Measurements from ENCODE around the gene NT5DC2.

DNA sequence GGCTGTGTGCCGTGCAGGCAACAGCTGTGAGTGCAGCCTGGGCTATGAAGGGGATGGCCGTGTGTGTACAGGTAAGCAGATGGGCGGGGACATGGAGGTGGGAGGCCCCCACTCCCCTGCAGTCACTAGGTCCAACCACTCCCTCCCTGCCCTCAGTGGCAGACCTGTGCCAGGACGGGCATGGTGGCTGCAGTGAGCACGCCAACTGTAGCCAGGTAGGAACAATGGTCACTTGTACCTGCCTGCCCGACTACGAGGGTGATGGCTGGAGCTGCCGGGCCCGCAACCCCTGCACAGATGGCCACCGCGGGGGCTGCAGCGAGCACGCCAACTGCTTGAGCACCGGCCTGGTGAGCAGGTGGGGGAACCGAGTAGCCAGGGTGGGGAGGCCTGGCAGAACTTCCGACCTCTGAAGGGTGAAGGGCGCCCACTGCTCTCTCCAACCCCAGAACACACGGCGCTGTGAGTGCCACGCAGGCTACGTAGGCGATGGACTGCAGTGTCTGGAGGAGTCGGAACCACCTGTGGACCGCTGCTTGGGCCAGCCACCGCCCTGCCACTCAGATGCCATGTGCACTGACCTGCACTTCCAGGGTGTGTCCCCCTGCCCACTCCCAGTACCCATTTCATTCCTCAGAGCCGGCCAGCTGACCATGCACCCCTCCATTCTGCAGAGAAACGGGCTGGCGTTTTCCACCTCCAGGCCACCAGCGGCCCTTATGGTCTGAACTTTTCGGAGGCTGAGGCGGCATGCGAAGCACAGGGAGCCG lies 11.6 kb downstream of the NT5DC2 start:
- TF ChIP-seq TAF1 (IDR thresholded peaks at IDR 0.05; ENCODE audit: low read depth): no peak
- no peak for TF ChIP-seq TCF12 (IDR thresholded peaks at IDR 0.05; ENCODE audit: low read depth)
- TF ChIP-seq EGR1 (IDR thresholded peaks at IDR 0.05): no peak
- no peak for TF ChIP-seq FOXM1 (IDR thresholded peaks at IDR 0.05; ENCODE audit: borderline replicate concordance, low read depth)
- TF ChIP-seq CREB1 (IDR thresholded peaks at IDR 0.05; ENCODE audit: low read depth): no peak
- TF ChIP-seq EP300 (IDR thresholded peaks at IDR 0.05; ENCODE audit: borderline replicate concordance): no peak

All from Ishikawa (cell line).